Mesendoderm (in vitro differentiated cells): ENCODE data around the gene AGBL3.

Experiments used
- DNase-seq: peaks from one replicate; pipeline ENCODE4 v3.0.0; 2013
- H2AK5ac ChIP-seq: 2 replicates; pipeline ENCODE4 v1.6.1; 2013; ENCODE audit warnings: low read length, inconsistent platforms
- H2BK120ac ChIP-seq: 2 replicates; pipeline ENCODE4 v1.6.1; 2013; ENCODE audit warnings: low read depth, mild to moderate bottlenecking, low read length, moderate library complexity, mixed read lengths
- H2BK15ac ChIP-seq: replicated peaks from 2 replicates; pipeline ENCODE4 v1.6.1; 2013; ENCODE audit warnings: low read depth, mild to moderate bottlenecking, moderate library complexity
- H2BK5ac ChIP-seq: 2 replicates; pipeline ENCODE4 v1.6.1; 2013; ENCODE audit warnings: low read length, inconsistent platforms
- H3K18ac ChIP-seq: 2 replicates; pipeline ENCODE4 v1.6.1; 2013; ENCODE audit warnings: mild to moderate bottlenecking, low read length, mixed read lengths
- H3K23ac ChIP-seq: one replicate; pipeline ENCODE4 v1.6.1; 2013; ENCODE audit warnings: low read length
- H3K27ac ChIP-seq: 2 replicates; pipeline ENCODE4 v1.5.1; 2013; ENCODE audit warnings: low read depth, mild to moderate bottlenecking, inconsistent platforms, low read length, moderate library complexity
- H3K27me3 ChIP-seq: 2 replicates; pipeline ENCODE4 v1.6.1; 2013; ENCODE audit warnings: low read length, control low read depth, mild to moderate bottlenecking, inconsistent platforms; ENCODE audit not compliant: insufficient read depth, poor library complexity
- H3K36me3 ChIP-seq: 2 replicates; pipeline ENCODE4 v1.6.1; 2013; ENCODE audit warnings: low read length, inconsistent platforms; ENCODE audit not compliant: control insufficient read depth, insufficient read depth
- H3K4ac ChIP-seq: one replicate; pipeline ENCODE4 v1.6.1; 2013; ENCODE audit warnings: low read depth, mild to moderate bottlenecking, low read length, moderate library complexity
- H3K4me1 ChIP-seq: 2 replicates; pipeline ENCODE4 v1.6.1; 2013; ENCODE audit warnings: low read depth, low read length, inconsistent platforms; ENCODE audit not compliant: control insufficient read depth
- H3K4me2 ChIP-seq: 2 replicates; pipeline ENCODE4 v1.6.1; 2013; ENCODE audit warnings: low read length
- H3K4me3 ChIP-seq: 2 replicates; pipeline ENCODE4 v1.5.1; 2013; ENCODE audit warnings: mild to moderate bottlenecking, low read length
- H3K56ac ChIP-seq: one replicate; pipeline ENCODE4 v1.6.1; 2013; ENCODE audit warnings: low read length
- H3K79me1 ChIP-seq: 2 replicates; pipeline ENCODE4 v1.6.1; 2013; ENCODE audit warnings: low read length, inconsistent platforms
- H3K79me2 ChIP-seq: 2 replicates; pipeline ENCODE4 v1.6.1; 2013; ENCODE audit warnings: mild to moderate bottlenecking, low read length; ENCODE audit not compliant: control insufficient read depth, insufficient read depth
- H3K9ac ChIP-seq: 2 replicates; pipeline ENCODE4 v1.6.1; 2013; ENCODE audit warnings: low read length, inconsistent platforms
- H4K5ac ChIP-seq: one replicate; pipeline ENCODE4 v1.6.1; 2013; ENCODE audit warnings: low read length
- H4K8ac ChIP-seq: one replicate; pipeline ENCODE4 v1.6.1; 2013; ENCODE audit warnings: low read depth, mild to moderate bottlenecking, control low read depth, low read length, moderate library complexity
- WGBS: extraction: QIAGEN DNeasy Blood & Tissue Kit; methylation state at CpG from one replicate; pipeline ENCODE4 v1.1.7; 2013; ENCODE audit warnings: low lambda C conversion rate, missing lambda C conversion rate; ENCODE audit not compliant: insufficient coverage; ENCODE audit errors: extremely low coverage; 5-methylcytosine and 5-hydroxymethylcytosine counted together

The AGBL3 gene

DNA sequence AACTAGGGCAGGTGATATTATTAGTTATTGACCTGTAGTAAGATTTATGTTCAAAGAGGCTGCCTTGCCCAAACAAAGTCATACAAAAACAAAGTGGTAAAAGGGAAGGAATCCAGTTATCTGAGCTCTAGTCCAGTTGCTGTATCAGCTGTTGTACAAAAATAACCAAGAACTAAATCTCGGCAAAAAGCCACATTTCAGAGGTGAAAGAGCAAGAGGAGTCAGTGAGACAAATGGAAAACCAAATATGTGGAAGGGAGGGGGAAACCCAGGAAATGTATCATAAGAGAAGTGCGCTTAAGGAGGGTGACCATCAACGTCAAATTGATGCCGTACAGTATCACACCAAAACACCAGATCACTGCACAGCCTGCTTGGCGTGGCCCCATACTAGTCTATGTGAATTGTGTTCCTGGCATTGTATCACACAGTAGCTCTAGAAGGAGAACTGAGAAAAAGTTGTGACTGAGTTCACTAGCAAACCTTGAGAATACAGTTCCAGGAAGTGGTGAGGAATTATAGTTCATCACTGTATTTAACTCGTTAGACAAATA is 6.4 kb downstream of the AGBL3 start:
- peaks cover 2% of the 10 kb centered on the region for H3K4me1 ChIP-seq
- H3K36me3 ChIP-seq: no peaks in the 10 kb centered on the region
- no peaks in the 10 kb centered on the region for H3K79me1 ChIP-seq
- no peak overlapping the region for H2BK120ac ChIP-seq
- no peak overlapping the region for H3K4ac ChIP-seq
- no peak overlapping the region for H3K4me3 ChIP-seq
- DNase-seq: no peak
- H3K4me2 ChIP-seq: no peak overlapping the region
- no peak overlapping the region for H3K18ac ChIP-seq
- no peak overlapping the region for H3K9ac ChIP-seq
- no peak overlapping the region for H3K27ac ChIP-seq
- H3K27me3 ChIP-seq: no peaks in the 10 kb centered on the region
- H4K5ac ChIP-seq: no peak overlapping the region
- no peak overlapping the region for H2AK5ac ChIP-seq
- H4K8ac ChIP-seq: no peak overlapping the region
- no CpG with 5 or more reads among the region's 6 CpGs for WGBS
- no peaks in the 10 kb centered on the region for H3K79me2 ChIP-seq
- H2BK15ac ChIP-seq: no peak overlapping the region
- no peak overlapping the region for H3K56ac ChIP-seq
- H2BK5ac ChIP-seq: no peak overlapping the region
- H3K23ac ChIP-seq: no peak overlapping the region

DNA sequence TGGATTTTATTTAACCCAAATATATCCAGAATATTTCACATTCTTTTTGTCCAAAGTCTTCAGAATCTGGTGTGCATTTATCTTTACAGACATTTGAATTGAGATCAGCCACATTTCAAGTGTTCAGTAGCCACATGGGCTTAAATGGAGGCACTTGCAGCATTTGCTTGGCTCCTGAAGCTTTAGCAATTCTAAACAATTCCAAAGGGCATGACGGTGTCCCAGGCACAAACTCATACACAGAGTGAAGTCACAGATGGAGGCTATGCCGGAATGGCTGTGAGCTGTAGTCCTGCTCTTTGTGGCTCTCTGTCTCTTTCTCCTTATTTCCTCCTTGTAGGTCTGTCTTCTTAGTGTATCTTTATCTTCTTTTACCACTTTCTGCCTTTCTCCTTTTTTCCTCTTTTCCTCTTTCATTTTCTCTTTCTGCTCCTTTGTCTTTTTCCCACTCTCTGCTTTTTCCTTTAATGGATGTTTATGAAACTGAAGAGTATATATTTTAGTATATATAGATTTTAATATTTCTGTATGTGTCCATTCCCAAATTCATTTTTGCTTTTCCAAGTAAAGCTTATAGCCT is 7.7 kb downstream of the AGBL3 start:
- Histone ChIP-seq H3K79me1 (no peaks in the 10 kb centered on the region), H3K9ac (no peak overlapping the region), H3K27me3 (no peaks in the 10 kb centered on the region), H2BK15ac (no peak overlapping the region), H4K8ac (no peak overlapping the region), H3K36me3 (no peaks in the 10 kb centered on the region), H3K79me2 (no peaks in the 10 kb centered on the region), H2BK5ac (no peak overlapping the region), H3K4me1 (peaks cover 2% of the 10 kb centered on the region), H2AK5ac (no peak overlapping the region), H4K5ac (no peak overlapping the region), H3K23ac (no peak overlapping the region), H3K4me2 (no peak overlapping the region), H2BK120ac (no peak overlapping the region), H3K56ac (no peak overlapping the region), H3K4me3 (no peak overlapping the region), H3K27ac (no peak overlapping the region), H3K18ac (no peak overlapping the region), H3K4ac (no peak overlapping the region)
- WGBS: no CpG with 5 or more reads among the region's 2 CpGs
- no peak for DNase-seq

DNA sequence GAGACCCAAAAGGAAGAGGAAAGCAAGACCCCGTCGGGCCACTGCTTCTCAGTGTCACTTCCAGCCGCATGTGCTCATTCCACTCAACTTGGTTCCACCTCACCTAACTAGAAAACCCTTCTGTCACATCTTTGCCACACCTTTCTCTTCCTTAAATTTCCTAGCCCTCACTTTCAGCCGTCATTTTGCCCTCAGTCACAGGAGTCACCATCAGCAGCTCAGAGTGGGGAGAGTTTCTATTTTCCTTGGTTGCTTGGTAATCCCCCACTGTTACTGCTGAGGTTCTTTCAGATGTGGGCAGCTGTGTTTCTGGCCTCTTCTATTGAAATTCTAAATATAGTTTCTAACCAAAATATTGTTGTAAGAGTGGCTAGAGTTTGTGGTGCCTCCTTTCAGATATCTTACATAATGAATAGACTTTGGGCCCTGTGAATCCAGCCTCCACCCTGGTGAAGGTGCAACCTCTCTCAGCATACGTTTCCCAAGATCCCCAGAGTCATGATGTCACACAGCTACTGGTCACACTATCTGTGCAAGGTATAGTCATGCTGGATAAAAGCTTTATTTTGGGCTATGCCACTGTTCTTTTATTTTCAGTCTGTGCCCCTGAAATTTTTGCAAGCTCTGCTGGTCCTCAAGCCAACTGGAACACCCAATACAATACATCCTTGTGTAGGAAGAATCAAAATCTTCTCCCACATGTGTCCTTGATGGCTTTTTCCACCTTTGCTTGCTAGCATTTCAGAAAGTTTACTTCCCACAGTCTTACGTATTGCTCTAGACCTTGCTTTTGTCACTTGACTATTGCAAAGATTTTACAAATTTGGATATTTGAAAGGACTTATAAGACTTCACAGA is 9.2 kb downstream of the AGBL3 start:
- peaks cover 2% of the 10 kb centered on the region for H3K4me1 ChIP-seq
- no peak overlapping the region for H3K23ac ChIP-seq
- no peak overlapping the region for H4K5ac ChIP-seq
- no CpG with 5 or more reads among the region's 6 CpGs for WGBS
- H2BK15ac ChIP-seq: no peak overlapping the region
- H3K27ac ChIP-seq: no peak overlapping the region
- no peaks in the 10 kb centered on the region for H3K79me2 ChIP-seq
- no peaks in the 10 kb centered on the region for H3K36me3 ChIP-seq
- no peaks in the 10 kb centered on the region for H3K27me3 ChIP-seq
- H2BK5ac ChIP-seq: no peak overlapping the region
- H4K8ac ChIP-seq: no peak overlapping the region
- H3K9ac ChIP-seq: no peak overlapping the region
- H2BK120ac ChIP-seq: no peak overlapping the region
- no peak overlapping the region for H3K4me3 ChIP-seq
- no peak overlapping the region for H2AK5ac ChIP-seq
- H3K4ac ChIP-seq: no peak overlapping the region
- H3K56ac ChIP-seq: no peak overlapping the region
- DNase-seq: no peak
- no peak overlapping the region for H3K4me2 ChIP-seq
- no peak overlapping the region for H3K18ac ChIP-seq
- H3K79me1 ChIP-seq: no peaks in the 10 kb centered on the region

DNA sequence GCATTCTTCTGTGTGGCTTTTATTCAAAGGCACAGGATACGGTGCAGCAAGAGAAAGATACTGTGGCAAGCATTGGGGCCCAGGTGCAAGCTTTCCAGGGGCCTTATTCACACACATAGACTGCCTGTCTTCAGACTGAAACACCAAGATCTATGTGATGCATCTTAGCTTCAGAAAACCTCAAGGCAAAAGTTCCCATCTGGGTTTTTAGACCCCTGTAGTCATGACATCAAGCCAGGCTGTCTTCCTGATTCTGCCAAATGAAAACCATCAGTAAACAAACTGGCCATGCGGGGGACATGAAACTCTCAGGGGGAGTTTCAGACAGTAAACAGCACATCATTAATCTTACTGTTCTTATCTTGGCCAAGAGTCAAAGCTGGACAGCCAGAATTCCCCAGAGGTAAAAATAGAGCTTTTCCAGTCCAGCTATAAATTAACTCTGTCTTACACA is 9.8 kb downstream of the AGBL3 start:
- Histone ChIP-seq H3K4me2 (no peak overlapping the region), H2BK120ac (no peak overlapping the region), H3K4ac (no peak overlapping the region), H3K36me3 (no peaks in the 10 kb centered on the region), H3K79me2 (no peaks in the 10 kb centered on the region), H3K27me3 (no peaks in the 10 kb centered on the region), H3K4me3 (no peak overlapping the region), H3K18ac (no peak overlapping the region), H2BK15ac (no peak overlapping the region), H4K5ac (no peak overlapping the region), H3K79me1 (no peaks in the 10 kb centered on the region), H3K23ac (no peak overlapping the region), H3K27ac (no peak overlapping the region), H3K4me1 (peaks cover 2% of the 10 kb centered on the region), H2AK5ac (no peak overlapping the region), H3K9ac (no peak overlapping the region), H2BK5ac (no peak overlapping the region), H3K56ac (no peak overlapping the region), H4K8ac (no peak overlapping the region)
- no peak for DNase-seq
- no CpG with 5 or more reads among the region's 2 CpGs for WGBS

DNA sequence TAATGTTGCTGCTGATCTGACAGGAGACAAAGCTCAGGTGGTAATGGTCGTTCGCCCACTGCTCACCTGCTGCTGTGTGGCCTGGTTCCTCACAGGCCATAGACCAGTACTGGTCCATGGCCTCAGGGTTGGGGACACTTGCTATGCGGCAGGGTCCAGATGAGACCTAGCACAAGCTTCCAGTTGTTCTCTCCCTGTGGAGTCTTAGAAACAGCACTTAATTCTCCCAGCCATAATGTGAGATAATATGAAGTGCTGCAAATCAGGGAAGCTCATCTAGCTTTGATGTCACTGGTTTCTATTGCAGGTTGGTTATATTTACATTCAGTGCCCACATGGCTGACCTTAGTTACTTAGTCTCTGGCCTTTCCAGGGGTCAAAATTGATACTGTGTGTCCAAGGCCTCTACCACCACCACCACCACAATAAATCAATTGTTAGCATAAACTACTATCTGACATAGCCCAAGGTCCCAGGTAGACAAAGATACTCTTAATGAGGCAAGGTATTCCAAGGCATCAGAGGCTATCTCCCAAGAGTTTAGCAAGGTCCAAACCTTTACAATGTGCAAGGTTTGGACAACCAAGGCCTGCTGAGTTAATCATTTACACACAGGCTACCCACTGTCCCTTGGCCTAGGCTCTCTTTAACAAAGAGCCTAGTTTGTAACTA is 11.0 kb downstream of the AGBL3 start:
- Histone ChIP-seq H3K4me2 (no peak overlapping the region), H3K36me3 (no peaks in the 10 kb centered on the region), H3K18ac (no peak overlapping the region), H4K8ac (no peak overlapping the region), H3K79me1 (no peaks in the 10 kb centered on the region), H4K5ac (no peak overlapping the region), H2BK15ac (no peak overlapping the region), H3K4ac (no peak overlapping the region), H3K27me3 (no peaks in the 10 kb centered on the region), H2BK120ac (no peak overlapping the region), H2AK5ac (no peak overlapping the region), H3K4me3 (no peak overlapping the region), H3K4me1 (no peaks in the 10 kb centered on the region), H2BK5ac (no peak overlapping the region), H3K23ac (no peak overlapping the region), H3K56ac (no peak overlapping the region), H3K79me2 (no peaks in the 10 kb centered on the region), H3K9ac (no peak overlapping the region), H3K27ac (no peak overlapping the region)
- no CpG with 5 or more reads among the region's 3 CpGs for WGBS
- DNase-seq: no peak
